Endothelial cell of umbilical vein (primary cell): ENCODE results near the gene NCK2.

ENCODE experiments used
- EZH2 ChIP-seq: IDR thresholded peaks from 2 replicates; pipeline ENCODE4 v1.6.1; 2012; ENCODE audit warnings: borderline replicate concordance, low read depth, mild to moderate bottlenecking, moderate library complexity, low read length, inconsistent platforms; ENCODE audit not compliant: severe bottlenecking
- FOS ChIP-seq: IDR thresholded peaks from 2 replicates; pipeline ENCODE4 v1.6.1; 2011; ENCODE audit warnings: mild to moderate bottlenecking, low read length, moderate library complexity, borderline replicate concordance; ENCODE audit not compliant: insufficient read depth
- GATA2 ChIP-seq: IDR thresholded peaks from 2 replicates; pipeline ENCODE4 v1.7.0; 2011; ENCODE audit warnings: low read depth, mild to moderate bottlenecking, moderate library complexity, mixed read lengths, low read length; ENCODE audit not compliant: insufficient read length, insufficient read depth
- JUN ChIP-seq: IDR thresholded peaks from 2 replicates; pipeline ENCODE4 v1.6.1; 2011; ENCODE audit warnings: borderline replicate concordance, low read depth; ENCODE audit not compliant: insufficient read length, insufficient read depth
- POLR2A ChIP-seq: IDR thresholded peaks from 2 replicates; pipeline ENCODE4 v1.6.1; 2012; ENCODE audit warnings: low read depth, mild to moderate bottlenecking, control low read depth, low read length
- POLR2AphosphoS5 ChIP-seq: IDR thresholded peaks from 2 replicates; pipeline ENCODE4 v1.6.1; 2012; ENCODE audit warnings: low read depth, mild to moderate bottlenecking, control low read depth, low read length, moderate library complexity; ENCODE audit not compliant: insufficient read depth
- TF ChIP-seq, protein P1 (sequence below), 2 donors: IDR thresholded peaks; 1 replicate in 1 of 2; 2 replicates in 1 of 2; pipeline ENCODE4 v1.5.1; 2011; ENCODE audit warnings: low read length in 2 of 2, mild to moderate bottlenecking in 2 of 2, moderate library complexity in 2 of 2, control low read depth in 1 of 2, inconsistent platforms in 1 of 2, low read depth in 1 of 2; ENCODE audit not compliant: insufficient read depth in 1 of 2; ENCODE audit errors: extremely low read depth in 1 of 2
- TF ChIP-seq, protein P2 (sequence below): IDR thresholded peaks from 2 replicates; pipeline ENCODE4 v1.6.1; 2011; ENCODE audit not compliant: insufficient read depth, insufficient read length

DNA sequence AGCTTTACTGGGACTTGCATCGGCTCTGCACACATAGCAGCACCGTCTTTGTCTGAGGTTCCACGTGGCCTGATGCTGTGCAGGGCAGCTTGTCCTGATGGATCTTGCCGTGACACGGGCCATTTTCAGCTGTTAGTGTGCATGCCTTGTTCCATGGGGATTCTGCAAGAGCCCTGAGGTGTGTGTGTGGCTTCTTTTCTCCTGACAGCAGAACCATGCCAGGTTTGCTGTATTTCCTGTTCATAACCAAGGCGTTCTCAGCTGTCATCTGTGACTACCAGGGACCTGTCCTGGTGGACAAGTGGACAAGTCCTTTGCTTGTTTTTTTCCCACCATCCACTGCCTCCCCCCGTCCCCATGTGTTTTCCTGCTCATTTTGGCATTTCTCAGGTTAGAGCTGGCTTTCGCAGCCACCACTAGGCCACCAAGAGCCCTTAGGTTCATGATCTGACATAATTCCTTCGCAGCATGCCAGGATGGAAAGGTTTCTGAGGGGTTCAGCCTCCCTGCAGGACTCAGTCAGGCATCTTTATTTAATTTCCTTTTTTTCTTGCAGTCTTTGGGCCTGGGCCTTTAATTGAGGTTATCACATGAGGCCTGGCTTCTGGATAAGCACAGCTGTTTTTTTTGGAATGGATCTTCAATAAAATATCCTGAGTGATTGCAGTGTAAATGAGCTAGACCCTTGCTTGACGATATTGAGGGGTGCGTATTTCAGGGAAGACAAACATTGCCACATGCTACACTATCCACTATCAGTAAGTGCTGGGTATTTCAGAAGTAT, 139.4 kb downstream of the NCK2 start:
- TF ChIP-seq, protein P1, sequence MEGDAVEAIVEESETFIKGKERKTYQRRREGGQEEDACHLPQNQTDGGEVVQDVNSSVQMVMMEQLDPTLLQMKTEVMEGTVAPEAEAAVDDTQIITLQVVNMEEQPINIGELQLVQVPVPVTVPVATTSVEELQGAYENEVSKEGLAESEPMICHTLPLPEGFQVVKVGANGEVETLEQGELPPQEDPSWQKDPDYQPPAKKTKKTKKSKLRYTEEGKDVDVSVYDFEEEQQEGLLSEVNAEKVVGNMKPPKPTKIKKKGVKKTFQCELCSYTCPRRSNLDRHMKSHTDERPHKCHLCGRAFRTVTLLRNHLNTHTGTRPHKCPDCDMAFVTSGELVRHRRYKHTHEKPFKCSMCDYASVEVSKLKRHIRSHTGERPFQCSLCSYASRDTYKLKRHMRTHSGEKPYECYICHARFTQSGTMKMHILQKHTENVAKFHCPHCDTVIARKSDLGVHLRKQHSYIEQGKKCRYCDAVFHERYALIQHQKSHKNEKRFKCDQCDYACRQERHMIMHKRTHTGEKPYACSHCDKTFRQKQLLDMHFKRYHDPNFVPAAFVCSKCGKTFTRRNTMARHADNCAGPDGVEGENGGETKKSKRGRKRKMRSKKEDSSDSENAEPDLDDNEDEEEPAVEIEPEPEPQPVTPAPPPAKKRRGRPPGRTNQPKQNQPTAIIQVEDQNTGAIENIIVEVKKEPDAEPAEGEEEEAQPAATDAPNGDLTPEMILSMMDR (IDR thresholded peaks at IDR 0.05; ENCODE audit: extremely low read depth in 1 of 2, insufficient read depth in 1 of 2, low read depth in 1 of 2, low read length in 2 of 2): no peak
- TF ChIP-seq POLR2A: no peak
- no peak for TF ChIP-seq POLR2AphosphoS5
- TF ChIP-seq JUN: no peak
- no peak for TF ChIP-seq GATA2
- no peak for TF ChIP-seq EZH2
- TF ChIP-seq, protein P2, sequence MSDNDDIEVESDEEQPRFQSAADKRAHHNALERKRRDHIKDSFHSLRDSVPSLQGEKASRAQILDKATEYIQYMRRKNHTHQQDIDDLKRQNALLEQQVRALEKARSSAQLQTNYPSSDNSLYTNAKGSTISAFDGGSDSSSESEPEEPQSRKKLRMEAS: no peak
- no peak for TF ChIP-seq FOS
